IMR-90 (cell line): ENCODE results near the gene MYO3B. TPM values are rescaled to one million over a fixed set of nuclear protein-coding genes. Genes with fewer than 3 reads are reported as not detected.

Experiments used
- ATAC-seq: fragments of 200-7000 bp; cut with Tn5 transposase; 2 replicates; pipeline ENCODE4 v1.9.1; 2020; ENCODE audit warnings: low read depth, mild to moderate bottlenecking, moderate library complexity
- BruUV-seq: library from RNA; stranded (reverse); fragments of 400-500 nt; replicated peaks from 2 replicates; lab custom pipeline; 2021; lab: Mats Ljungman, UMichigan
- CTCF ChIA-PET: fragments of 300-600 bp; formaldehyde crosslinking; extraction: SDS; loops from one replicate; lab custom pipeline; 2021; ENCODE audit warnings: antibody characterized with exemption; lab: Yijun Ruan, JAX
- POLR2A ChIA-PET: fragments of 300-600 bp; sonication (Branson Sonifier 250); formaldehyde crosslinking; loops from one replicate; lab custom pipeline; 2022; ENCODE audit warnings: antibody characterized with exemption; ENCODE audit not compliant: unreplicated experiment; lab: Charles Lee
- DNase-seq: peaks from one replicate; pipeline ENCODE4 v3.0.0; 2013
- H2AFZ ChIP-seq: replicated peaks from 2 replicates; pipeline ENCODE3; 2013; ENCODE audit warnings: low read length, mild to moderate bottlenecking; ENCODE audit not compliant: poor library complexity
- H2AK5ac ChIP-seq: 2 replicates; pipeline ENCODE4 v1.6.1; 2013; ENCODE audit warnings: low read depth, low read length, inconsistent platforms
- H2AK9ac ChIP-seq: replicated peaks from 2 replicates; pipeline ENCODE3; 2013; ENCODE audit warnings: mild to moderate bottlenecking, low read depth, low read length, moderate library complexity; ENCODE audit not compliant: poor library complexity
- H2BK120ac ChIP-seq: 2 replicates; pipeline ENCODE4 v1.6.1; 2013; ENCODE audit warnings: low read depth, low read length, inconsistent platforms
- H2BK15ac ChIP-seq: 3 replicates; pipeline ENCODE4 v1.6.1; 2013; ENCODE audit warnings: low read depth, low read length, inconsistent platforms
- H2BK20ac ChIP-seq: 2 replicates; pipeline ENCODE4 v1.6.1; 2013; ENCODE audit warnings: low read depth, mild to moderate bottlenecking, inconsistent platforms, low read length, moderate library complexity
- H2BK5ac ChIP-seq: 2 replicates; pipeline ENCODE4 v1.6.1; 2013; ENCODE audit warnings: mild to moderate bottlenecking, low read depth, low read length, inconsistent platforms; ENCODE audit not compliant: poor library complexity, severe bottlenecking
- H3K14ac ChIP-seq: replicated peaks from 2 replicates; pipeline ENCODE4 v1.6.1; 2013; ENCODE audit warnings: low read depth, low read length, inconsistent platforms
- H3K18ac ChIP-seq: 2 replicates; pipeline ENCODE4 v1.6.1; 2013; ENCODE audit warnings: low read depth, low read length, control low read depth
- H3K23ac ChIP-seq: 2 replicates; pipeline ENCODE4 v1.6.1; 2013; ENCODE audit warnings: low read depth, low read length, inconsistent platforms
- H3K27ac ChIP-seq: 2 replicates; pipeline ENCODE4 v1.5.1; 2013; ENCODE audit warnings: mild to moderate bottlenecking, control low read depth, low read length; ENCODE audit not compliant: insufficient read depth
- H3K27me3 ChIP-seq: 2 replicates; pipeline ENCODE4 v1.6.1; 2013; ENCODE audit warnings: low read length; ENCODE audit not compliant: control insufficient read depth, insufficient read depth
- H3K36me3 ChIP-seq: 2 replicates; pipeline ENCODE4 v1.6.1; 2013; ENCODE audit warnings: low read length, mixed read lengths; ENCODE audit not compliant: control insufficient read depth, insufficient read depth
- H3K4ac ChIP-seq: 2 replicates; pipeline ENCODE4 v1.6.1; 2013; ENCODE audit warnings: low read depth, low read length, inconsistent platforms
- H3K4me1 ChIP-seq: 2 replicates; pipeline ENCODE4 v1.6.1; 2013; ENCODE audit warnings: low read length, mixed read lengths; ENCODE audit not compliant: control insufficient read depth, insufficient read depth
- H3K4me2 ChIP-seq: 2 replicates; pipeline ENCODE4 v1.6.1; 2013; ENCODE audit warnings: low read depth, mild to moderate bottlenecking, control low read depth, low read length, moderate library complexity
- H3K4me3 ChIP-seq: 2 replicates; pipeline ENCODE4 v1.5.1; 2013; ENCODE audit warnings: low read depth, mild to moderate bottlenecking, control low read depth, low read length, moderate library complexity; ENCODE audit not compliant: insufficient read depth
- H3K56ac ChIP-seq: 2 replicates; pipeline ENCODE4 v1.6.1; 2013; ENCODE audit warnings: low read length, inconsistent platforms; ENCODE audit not compliant: insufficient read depth; ENCODE audit errors: extremely low read depth
- H3K79me1 ChIP-seq, 2 experiments: 2 replicates each; pipeline ENCODE4 v1.6.1; 2013; ENCODE audit warnings: low read length in 2 of 2, inconsistent platforms in 1 of 2, low read depth in 1 of 2
- H3K9ac ChIP-seq: 2 replicates; pipeline ENCODE4 v1.6.1; 2013; ENCODE audit warnings: low read depth, low read length, control low read depth
- H3K9me1 ChIP-seq: 2 replicates; pipeline ENCODE4 v1.6.1; 2013; ENCODE audit warnings: low read length, inconsistent platforms; ENCODE audit not compliant: insufficient read depth
- H3K9me3 ChIP-seq: 2 replicates; pipeline ENCODE4 v1.6.1; 2013; ENCODE audit warnings: low read length; ENCODE audit not compliant: control insufficient read depth, insufficient read depth
- H4K20me1 ChIP-seq: 2 replicates; pipeline ENCODE4 v1.6.1; 2013; ENCODE audit warnings: low read length, inconsistent platforms; ENCODE audit not compliant: insufficient read depth
- H4K5ac ChIP-seq: 2 replicates; pipeline ENCODE4 v1.6.1; 2013; ENCODE audit warnings: mild to moderate bottlenecking, low read depth, low read length, control low read depth
- H4K8ac ChIP-seq, 2 experiments: 2 replicates each; pipeline ENCODE4 v1.6.1; 2013; ENCODE audit warnings: low read depth in 2 of 2, low read length in 2 of 2, control low read depth in 1 of 2, inconsistent platforms in 1 of 2
- H4K91ac ChIP-seq: 2 replicates; pipeline ENCODE4 v1.6.1; 2013; ENCODE audit warnings: low read depth, low read length, inconsistent platforms; ENCODE audit not compliant: insufficient read depth
- MXI1 ChIP-seq: IDR thresholded peaks from 2 replicates; pipeline ENCODE4 v1.6.1; 2012; ENCODE audit warnings: low read depth, mild to moderate bottlenecking, low read length, moderate library complexity, borderline replicate concordance
- WGBS, 2 experiments: methylation state at CpG; one replicate each; pipeline versions ENCODE4 v1.1.5 to v1.1.7; 2013; ENCODE audit warnings: missing lambda C conversion rate in 2 of 2; ENCODE audit not compliant: insufficient read length in 1 of 2; ENCODE audit errors: extremely low coverage in 2 of 2; 5-methylcytosine and 5-hydroxymethylcytosine counted together
- dilution Hi-C: fragments of 300-500 bp; cut with HindIII; formaldehyde crosslinking; loops from one replicate; pipeline ENCODE4 v1.14.3; 2018; ENCODE audit warnings: low sequenced_read_pairs; ENCODE audit not compliant: unreplicated experiment
- in situ Hi-C: fragments of 300-500 bp; cut with MboI; formaldehyde crosslinking; loops from 3 replicates; pipeline ENCODE4 v1.14.3; 2019; ENCODE audit warnings: low sequenced_read_pairs, inconsistent platforms, mixed read lengths
- intact Hi-C: fragments of 100-400 bp; cut with micrococcal nuclease; formaldehyde crosslinking; loops from 2 replicates; pipeline ENCODE4 v1.10.0; 2022
- polyA plus RNA-seq, 3 experiments: library from polyadenylated mRNA; depleted of rRNA; stranded (reverse); fragments of >200 nt; gene quantifications; 2 replicates each; pipeline ENCODE4 v1.2.3, GENCODE V29; 2012; ENCODE audit warnings: low replicate concordance in 1 of 3
- total RNA-seq: library from RNA; depleted of rRNA; stranded (reverse); fragments of >200 nt; gene quantifications from 2 replicates; pipeline ENCODE4 v1.2.3, GENCODE V29; 2012

MYO3B gene
- total and polyA plus RNA-seq, 2 of the 4 experiments (the other 2 are of a cell fraction): 0.02 TPM; not detected in 1

GRCh38 chr2:170485254-170486026 lies 307.5 kb downstream of the MYO3B start:
- no peak for DNase-seq
- dilution Hi-C loops (no loop called here), in situ Hi-C loops (no loop called here), intact Hi-C loops (no loop called here)
- TF ChIP-seq MXI1: no peak
- no peak overlapping the region for H3K14ac ChIP-seq
- no peak overlapping the region for H4K91ac ChIP-seq
- H3K4me3 ChIP-seq: no peak overlapping the region
- no peak overlapping the region for H3K18ac ChIP-seq
- H3K9me1 ChIP-seq: no peaks in the 10 kb centered on the region
- ChIA-PET POLR2A (no interaction called here), CTCF (interaction anchor here (0.5 kb wide), 2 partner anchors 11 to 1125 kb away, joined by 3 read pairs; no protein-coding TSS in a partner anchor)
- H3K36me3 ChIP-seq: no peaks in the 10 kb centered on the region
- no peak overlapping the region for H3K23ac ChIP-seq
- H2AK5ac ChIP-seq: no peak overlapping the region
- no peak overlapping the region for H2AK9ac ChIP-seq
- H2BK20ac ChIP-seq: no peak overlapping the region
- no peak for ATAC-seq
- no peak overlapping the region for H4K5ac ChIP-seq
- BruUV-seq: no TSS peak
- no peak overlapping the region for H3K4me2 ChIP-seq
- H4K20me1 ChIP-seq: no peaks in the 10 kb centered on the region
- no peak overlapping the region for H2BK15ac ChIP-seq
- H3K27ac ChIP-seq: no peak overlapping the region
- H3K27me3 ChIP-seq: no peaks in the 10 kb centered on the region
- no peaks in the 10 kb centered on the region for H3K79me1 ChIP-seq
- H2AFZ ChIP-seq: no peak overlapping the region
- no peaks in the 10 kb centered on the region for H3K9me3 ChIP-seq
- H3K4me1 ChIP-seq: no peaks in the 10 kb centered on the region
- no CpG with 5 or more reads among the region's 3 CpGs for WGBS, 2 experiments
- H3K4ac ChIP-seq: no peak overlapping the region
- no peak overlapping the region for H2BK5ac ChIP-seq
- no peak overlapping the region for H3K56ac ChIP-seq
- no peak overlapping the region for H3K9ac ChIP-seq
- H4K8ac ChIP-seq: no peak overlapping the region
- H2BK120ac ChIP-seq: no peak overlapping the region
